Measurements from ENCODE around the gene BNIP5.

Gene BNIP5

GRCh38 chr6:36374194-36374593 is 37.5 kb upstream of the BNIP5 start:
- no peak for TF ChIP-seq CTCF (conservative IDR thresholded peaks at IDR 0.05; ENCODE audit: low read depth, low read length)
- no peak for DNase-seq (ENCODE audit: low read depth)
- no peak overlapping the region for H3K4me3 ChIP-seq (ENCODE audit: low read depth, low read length)

- no peak for DNase-seq (ENCODE audit: low read depth)
- no peak overlapping the region for H3K4me3 ChIP-seq (ENCODE audit: low read depth, low read length)
- no peak for TF ChIP-seq CTCF (conservative IDR thresholded peaks at IDR 0.05; ENCODE audit: low read depth, low read length)
These were observed 36.8 kb upstream of the BNIP5 start for GRCh38 chr6:36373368-36374019.

GRCh38 chr6:36372088-36372487 is 35.4 kb upstream of the BNIP5 start:
- no peak for DNase-seq (ENCODE audit: low read depth)
- no peak for TF ChIP-seq CTCF (conservative IDR thresholded peaks at IDR 0.05; ENCODE audit: low read depth, low read length)
- H3K4me3 ChIP-seq (ENCODE audit: low read depth, low read length), result no peak overlapping the region

GRCh38 chr6:36371211-36371610 is 34.5 kb upstream of the BNIP5 start:
- no peak for TF ChIP-seq CTCF (conservative IDR thresholded peaks at IDR 0.05; ENCODE audit: low read depth, low read length)
- H3K4me3 ChIP-seq (ENCODE audit: low read depth, low read length), result no peak overlapping the region
- no peak for DNase-seq (ENCODE audit: low read depth)

- no peak for TF ChIP-seq CTCF (conservative IDR thresholded peaks at IDR 0.05; ENCODE audit: low read depth, low read length)
- DNase-seq (ENCODE audit: low read depth), result no peak
- H3K4me3 ChIP-seq (ENCODE audit: low read depth, low read length), result no peak overlapping the region
These were observed 34.0 kb upstream of the BNIP5 start for GRCh38 chr6:36370638-36371037.

GRCh38 chr6:36368921-36369865 is 32.5 kb upstream of the BNIP5 start:
- TF ChIP-seq CTCF (conservative IDR thresholded peaks at IDR 0.05; ENCODE audit: low read depth, low read length), result no peak

More at GRCh38 chr6:36368921-36369865, 32.5 kb upstream of the BNIP5 start:
- H3K4me3 ChIP-seq (ENCODE audit: low read depth, low read length), result no peak overlapping the region
- DNase-seq (ENCODE audit: low read depth), result peak; percentile 86

Measured in choroid plexus epithelial cell (primary cell).